Epithelial cell of prostate (primary cell): ENCODE results near the gene HDHD5.

Source experiments
- DNase-seq: peaks from one replicate; pipeline ENCODE4 v3.0.0-alpha.2; 2011; ENCODE audit warnings: low read depth, low spot score
- H3K27ac ChIP-seq: fragments of 450-650 bp; 2 replicates; pipeline ENCODE4 v1.5.1; 2017; ENCODE audit warnings: mild to moderate bottlenecking

The HDHD5 gene

DNA sequence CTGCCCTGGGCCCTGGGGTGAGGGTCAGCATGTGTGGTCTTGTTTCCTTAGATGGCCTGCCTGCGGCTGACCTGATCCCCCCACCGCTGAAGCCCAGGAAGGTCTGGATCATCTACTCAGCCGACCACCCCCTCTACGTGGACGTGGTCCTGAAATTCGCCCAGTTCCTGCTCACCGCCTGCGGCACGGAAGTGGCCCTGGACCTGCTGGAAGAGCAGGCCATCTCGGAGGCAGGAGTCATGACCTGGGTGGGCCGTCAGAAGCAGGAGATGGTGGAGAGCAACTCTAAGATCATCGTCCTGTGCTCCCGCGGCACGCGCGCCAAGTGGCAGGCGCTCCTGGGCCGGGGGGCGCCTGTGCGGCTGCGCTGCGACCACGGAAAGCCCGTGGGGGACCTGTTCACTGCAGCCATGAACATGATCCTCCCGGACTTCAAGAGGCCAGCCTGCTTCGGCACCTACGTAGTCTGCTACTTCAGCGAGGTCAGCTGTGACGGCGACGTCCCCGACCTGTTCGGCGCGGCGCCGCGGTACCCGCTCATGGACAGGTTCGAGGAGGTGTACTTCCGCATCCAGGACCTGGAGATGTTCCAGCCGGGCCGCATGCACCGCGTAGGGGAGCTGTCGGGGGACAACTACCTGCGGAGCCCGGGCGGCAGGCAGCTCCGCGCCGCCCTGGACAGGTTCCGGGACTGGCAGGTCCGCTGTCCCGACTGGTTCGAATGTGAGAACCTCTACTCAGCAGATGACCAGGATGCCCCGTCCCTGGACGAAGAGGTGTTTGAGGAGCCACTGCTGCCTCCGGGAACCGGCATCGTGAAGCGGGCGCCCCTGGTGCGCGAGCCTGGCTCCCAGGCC is 50.6 kb downstream of the HDHD5 start:
- H3K27ac ChIP-seq, result no peak overlapping the region
- DNase-seq, result no peak

DNA sequence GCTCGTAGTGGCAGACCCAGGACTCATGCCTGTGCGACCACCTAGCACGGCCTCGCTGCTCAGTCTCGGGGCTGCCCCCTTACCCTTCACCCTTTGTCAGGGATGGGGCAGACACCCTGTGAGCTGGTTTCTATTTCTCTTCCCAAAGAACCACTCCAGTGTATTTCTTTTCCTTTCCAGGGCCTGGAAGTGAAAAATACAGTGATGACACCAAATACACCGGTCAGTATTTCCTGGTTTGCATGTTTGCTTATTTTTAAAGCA is 51.6 kb downstream of the HDHD5 start:
- no peak overlapping the region for H3K27ac ChIP-seq
- DNase-seq, result no peak

GRCh38 chr22:17106785-17107546 is 52.1 kb downstream of the HDHD5 start:
- no peak overlapping the region for H3K27ac ChIP-seq
- no peak for DNase-seq

DNA sequence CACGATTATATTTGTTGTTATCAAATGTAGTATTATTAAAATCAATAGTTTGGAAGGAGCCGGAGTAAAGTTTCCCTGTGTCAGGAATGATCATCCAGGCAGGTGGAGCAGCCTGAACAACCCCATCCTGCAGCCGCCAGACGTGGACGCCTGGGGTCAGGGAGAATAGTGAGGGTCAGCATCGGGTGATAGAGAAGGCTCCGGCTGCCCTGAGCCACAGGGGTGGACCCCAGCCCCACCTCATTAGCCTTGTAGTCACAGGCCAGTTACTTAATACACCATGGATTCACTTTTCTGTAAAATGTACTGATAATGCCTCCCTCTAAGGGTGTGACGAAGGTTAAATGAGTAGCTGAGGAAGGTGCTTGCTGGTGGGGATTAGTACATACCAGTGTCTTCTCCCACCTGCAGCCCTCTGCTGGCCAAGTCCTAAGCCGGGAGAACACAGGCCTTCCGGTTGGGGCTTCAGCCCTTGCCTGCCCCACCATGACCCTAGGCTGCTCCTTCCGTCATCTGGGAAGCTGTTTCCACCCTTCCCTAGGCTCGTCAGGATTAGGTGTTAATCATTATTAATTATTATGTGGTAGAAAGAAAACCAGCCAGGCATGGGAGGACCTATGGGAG is 52.8 kb downstream of the HDHD5 start:
- H3K27ac ChIP-seq, result no peak overlapping the region

GRCh38 chr22:17105143-17106129 is 53.6 kb downstream of the HDHD5 start:
- DNase-seq, result no peak

More for the DNA sequence above, 52.8 kb downstream of the HDHD5 start:
- DNase-seq, result no peak

DNA sequence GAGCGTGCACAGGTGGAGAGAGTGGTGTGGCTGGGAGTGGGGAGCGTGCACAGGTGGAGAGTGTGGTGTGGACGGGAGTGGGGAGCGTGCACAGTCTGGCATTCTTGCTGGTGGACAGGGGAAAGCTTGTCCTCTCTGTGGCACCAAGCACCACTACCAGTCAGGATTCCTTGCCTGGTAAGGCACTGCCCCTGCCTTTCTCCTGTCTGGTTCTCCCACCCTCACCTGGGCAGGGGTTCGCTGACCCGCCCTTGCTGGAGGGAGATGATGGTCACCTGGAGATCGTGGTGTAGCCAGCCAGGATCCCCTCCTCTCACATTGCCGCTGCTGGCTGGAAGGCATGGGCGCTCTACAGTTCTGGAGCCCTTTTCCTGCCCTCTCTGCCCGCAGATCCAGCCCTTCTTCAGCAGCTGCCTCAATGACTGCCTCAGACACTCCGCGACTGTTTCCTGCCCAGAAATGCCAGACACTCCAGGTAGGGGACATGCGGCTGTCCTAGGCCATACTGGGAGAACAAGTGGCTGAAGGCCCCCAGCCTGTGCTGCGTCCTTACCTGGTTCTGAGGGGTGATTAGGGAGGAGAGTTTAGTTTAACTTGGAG is 54.6 kb downstream of the HDHD5 start:
- DNase-seq, result no peak

More at GRCh38 chr22:17105143-17106129, 53.6 kb downstream of the HDHD5 start:
- H3K27ac ChIP-seq, result no peak overlapping the region

GRCh38 chr22:17103351-17103750 is 55.7 kb downstream of the HDHD5 start:
- no peak for DNase-seq
- no peak overlapping the region for H3K27ac ChIP-seq

More for the DNA sequence above, 54.6 kb downstream of the HDHD5 start:
- H3K27ac ChIP-seq, result no peak overlapping the region

- no peak for DNase-seq
- no peak overlapping the region for H3K27ac ChIP-seq
These were observed 56.8 kb downstream of the HDHD5 start for GRCh38 chr22:17102297-17102667.

DNA sequence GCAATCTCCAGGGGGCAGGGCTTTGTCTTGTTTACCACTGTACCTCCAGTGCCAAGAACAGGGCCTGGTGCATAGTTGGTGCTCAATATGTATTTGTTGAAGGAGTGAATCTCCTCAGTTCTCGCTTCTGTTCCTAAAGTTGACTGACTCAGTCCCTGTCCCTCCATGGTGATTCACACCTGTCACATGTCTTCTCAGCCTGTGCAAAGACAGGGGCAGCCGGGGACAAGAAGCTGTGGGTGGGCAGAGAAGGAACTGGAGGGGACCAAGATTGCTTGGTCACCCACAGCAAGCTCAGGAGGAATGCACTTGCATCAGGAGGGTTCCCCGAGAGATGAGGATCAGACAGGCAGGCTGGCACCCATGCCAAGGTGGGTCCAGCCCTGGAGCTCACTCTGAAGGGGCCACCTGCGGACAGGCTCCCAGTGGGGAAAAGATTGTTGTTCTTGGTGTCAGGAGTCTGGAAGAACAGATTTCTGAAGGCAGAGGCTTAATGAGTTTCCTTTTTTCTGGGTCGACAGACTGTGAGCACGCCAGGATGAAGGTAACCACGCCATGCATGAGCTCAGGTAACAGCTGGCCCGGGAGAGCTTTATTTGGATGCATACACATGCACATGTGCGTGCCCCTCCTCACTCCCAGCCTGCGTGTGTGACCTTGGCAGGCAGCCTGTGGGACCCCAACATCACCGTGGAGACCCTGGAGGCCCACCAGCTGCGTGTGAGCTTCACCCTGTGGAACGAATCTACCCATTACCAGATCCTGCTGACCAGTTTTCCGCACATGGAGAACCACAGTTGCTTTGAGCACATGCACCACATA is 57.4 kb downstream of the HDHD5 start:
- DNase-seq, result no peak
- H3K27ac ChIP-seq, result no peak overlapping the region

DNA sequence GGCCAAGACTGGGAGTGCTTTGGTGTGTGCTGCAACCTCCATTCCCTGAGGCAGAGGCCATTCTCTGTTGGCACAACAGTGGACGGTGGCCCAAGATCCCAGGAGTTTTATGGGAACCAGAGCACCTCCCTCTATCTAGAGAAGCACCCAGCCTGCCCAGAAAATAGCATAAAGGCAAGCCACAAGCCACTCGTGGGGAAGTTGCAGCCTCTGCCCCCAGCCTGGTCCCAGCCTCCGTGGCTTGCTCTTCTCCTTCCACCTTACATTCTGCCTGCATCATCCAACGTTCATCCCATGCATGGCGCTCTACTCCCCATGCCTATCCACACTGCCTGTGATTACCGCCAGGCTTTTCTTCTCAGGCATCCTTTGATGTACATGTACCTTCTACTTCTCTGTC is 58.5 kb downstream of the HDHD5 start:
- DNase-seq, result no peak
- H3K27ac ChIP-seq, result no peak overlapping the region

DNA sequence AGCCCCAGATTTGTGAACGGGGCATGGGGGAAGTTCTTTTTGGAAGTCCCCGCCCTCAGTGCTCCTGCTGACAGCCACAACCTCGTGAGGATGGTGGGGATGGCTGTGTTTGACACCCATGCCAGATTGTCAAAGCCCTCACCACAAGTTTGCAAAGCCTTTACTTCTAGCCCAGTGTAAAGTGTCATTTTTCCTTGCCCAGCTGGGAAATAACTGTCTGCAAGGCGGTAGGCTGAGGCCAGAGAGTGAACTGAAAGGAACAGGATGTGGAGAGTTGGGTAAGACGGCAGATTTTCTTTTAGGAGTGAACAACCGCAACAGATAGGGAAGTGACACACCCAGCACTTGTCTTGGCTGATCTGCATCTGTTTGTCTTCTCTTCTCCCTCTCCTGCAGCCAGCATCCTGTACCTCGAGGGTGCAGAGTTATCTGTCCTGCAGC is 60.7 kb downstream of the HDHD5 start:
- H3K27ac ChIP-seq, result no peak overlapping the region

GRCh38 chr22:17097701-17098100 is 61.4 kb downstream of the HDHD5 start:
- no peak overlapping the region for H3K27ac ChIP-seq
- DNase-seq, result no peak

More for the DNA sequence above, 60.7 kb downstream of the HDHD5 start:
- no peak for DNase-seq

- DNase-seq, result no peak
- no peak overlapping the region for H3K27ac ChIP-seq
These were observed 62.0 kb downstream of the HDHD5 start for GRCh38 chr22:17097062-17097461.

DNA sequence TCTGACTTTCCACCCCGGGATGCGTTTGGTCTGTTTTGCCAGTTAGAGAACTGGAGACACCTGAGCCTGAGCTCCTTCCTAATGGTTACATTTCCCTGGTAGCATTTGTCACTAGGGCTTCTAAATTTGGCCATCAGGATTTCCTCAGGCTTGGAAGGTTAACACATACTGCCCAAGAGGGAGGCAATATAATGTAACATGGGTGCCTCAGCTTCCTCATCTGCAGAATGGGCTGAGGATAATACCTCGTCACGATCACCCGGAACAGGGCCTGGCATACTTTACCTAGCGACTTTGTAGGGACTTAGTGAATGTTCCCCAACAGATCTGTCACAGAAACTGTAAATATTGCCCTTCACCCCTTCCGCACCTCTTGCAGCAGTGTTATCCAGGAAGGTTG is 63.0 kb downstream of the HDHD5 start:
- H3K27ac ChIP-seq, result no peak overlapping the region
- DNase-seq, result no peak

DNA sequence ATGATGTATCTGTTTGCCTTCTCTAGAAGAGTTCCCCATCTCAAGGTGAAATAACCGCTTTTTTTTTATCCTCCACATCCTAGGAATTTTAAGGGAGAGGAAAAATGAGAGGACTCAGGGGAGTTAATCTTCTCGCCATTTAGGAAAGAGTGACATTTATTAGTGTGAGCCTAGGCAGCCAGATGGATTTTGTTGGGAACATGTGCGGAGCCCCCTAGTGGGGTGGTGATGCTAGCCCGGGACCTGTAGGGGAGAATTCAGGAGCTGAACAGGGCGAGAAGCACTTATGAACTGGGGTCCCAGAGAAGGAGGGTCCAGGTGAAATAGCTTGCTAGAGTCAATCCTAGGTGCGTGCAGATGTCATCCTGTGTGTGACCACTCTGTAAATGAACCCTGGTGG is 63.5 kb downstream of the HDHD5 start:
- H3K27ac ChIP-seq, result no peak overlapping the region
- DNase-seq, result no peak

DNA sequence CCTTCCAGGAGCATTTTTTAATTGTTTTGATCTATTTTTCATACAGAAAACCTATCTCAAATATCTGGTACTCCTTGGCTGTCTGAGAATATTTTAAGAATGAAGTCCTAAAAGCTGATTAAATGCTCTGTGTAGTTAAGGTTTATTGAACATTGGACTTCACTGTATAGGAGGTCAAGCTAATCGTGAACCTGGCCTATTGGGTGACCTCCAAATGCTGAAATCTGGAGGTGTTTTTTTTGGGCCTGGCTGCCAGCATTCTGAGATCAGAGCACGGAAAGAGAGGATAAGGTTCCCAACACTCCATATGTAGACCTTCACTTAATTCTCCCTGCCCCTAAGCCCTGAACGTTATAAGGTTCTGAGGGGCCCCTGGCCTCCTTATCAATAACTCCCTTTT is 66.0 kb downstream of the HDHD5 start:
- no peak overlapping the region for H3K27ac ChIP-seq
- DNase-seq, result no peak

DNA sequence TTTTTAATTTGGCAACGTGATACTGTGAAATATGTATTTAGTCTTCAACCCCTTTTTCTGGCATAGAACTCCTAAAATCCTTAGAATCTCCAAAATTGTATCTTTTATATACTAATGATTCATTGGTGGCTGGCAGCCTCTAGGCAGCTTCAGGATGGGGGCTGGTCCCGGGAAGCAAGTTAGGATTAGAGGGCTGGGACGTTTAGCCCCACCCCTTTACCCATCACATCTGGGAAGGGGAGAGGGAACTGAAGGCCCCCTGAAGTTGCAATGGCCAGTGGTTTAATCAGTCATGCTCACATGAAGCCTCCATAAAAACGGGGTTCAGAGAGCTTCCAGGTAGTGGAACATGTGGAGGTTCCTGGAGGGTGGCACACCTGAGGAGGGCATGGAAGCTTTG is 67.2 kb downstream of the HDHD5 start:
- DNase-seq, result no peak
- no peak overlapping the region for H3K27ac ChIP-seq

GRCh38 chr22:17090550-17090949 is 68.5 kb downstream of the HDHD5 start:
- H3K27ac ChIP-seq, result no peak overlapping the region
- DNase-seq, result no peak
